AG09309 (cell line): ENCODE results near the gene AGAP5.

Experiments used
- DNase-seq: peaks from one replicate; pipeline ENCODE4 v3.0.0-alpha.2; 2010; ENCODE audit warnings: low read depth
- H3K4me3 ChIP-seq: 2 replicates; pipeline ENCODE4 v1.5.1; 2011; ENCODE audit warnings: mild to moderate bottlenecking, low read depth, low read length, moderate library complexity; ENCODE audit not compliant: control insufficient read depth
- TF ChIP-seq, protein P1 (sequence below): IDR thresholded peaks from 2 replicates; pipeline ENCODE4 v1.5.1; 2011; ENCODE audit warnings: mild to moderate bottlenecking, low read depth, low read length, inconsistent platforms; ENCODE audit not compliant: insufficient read depth, control insufficient read depth; ENCODE audit errors: missing control alignments

The AGAP5 gene

DNA sequence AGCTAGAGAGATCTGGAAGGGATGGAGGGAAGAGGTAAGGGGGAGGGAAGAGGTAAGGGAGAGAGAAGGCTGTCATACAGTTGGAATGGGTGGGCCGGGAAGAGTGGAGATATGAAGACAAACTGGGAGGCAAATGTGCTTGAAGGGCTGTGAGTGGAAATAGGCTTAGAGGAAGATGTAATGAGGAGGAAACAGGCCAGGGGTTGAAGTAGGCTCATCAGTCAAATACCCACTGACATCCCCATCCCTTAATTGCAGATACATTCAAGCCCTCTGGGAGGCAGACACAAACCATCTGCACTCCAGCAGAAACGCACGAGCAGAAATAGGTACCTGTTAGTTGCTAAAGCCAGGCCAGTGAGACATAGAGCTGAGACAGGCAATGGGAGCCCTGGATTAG, 44.2 kb downstream of the AGAP5 start:
- TF ChIP-seq, protein P1, sequence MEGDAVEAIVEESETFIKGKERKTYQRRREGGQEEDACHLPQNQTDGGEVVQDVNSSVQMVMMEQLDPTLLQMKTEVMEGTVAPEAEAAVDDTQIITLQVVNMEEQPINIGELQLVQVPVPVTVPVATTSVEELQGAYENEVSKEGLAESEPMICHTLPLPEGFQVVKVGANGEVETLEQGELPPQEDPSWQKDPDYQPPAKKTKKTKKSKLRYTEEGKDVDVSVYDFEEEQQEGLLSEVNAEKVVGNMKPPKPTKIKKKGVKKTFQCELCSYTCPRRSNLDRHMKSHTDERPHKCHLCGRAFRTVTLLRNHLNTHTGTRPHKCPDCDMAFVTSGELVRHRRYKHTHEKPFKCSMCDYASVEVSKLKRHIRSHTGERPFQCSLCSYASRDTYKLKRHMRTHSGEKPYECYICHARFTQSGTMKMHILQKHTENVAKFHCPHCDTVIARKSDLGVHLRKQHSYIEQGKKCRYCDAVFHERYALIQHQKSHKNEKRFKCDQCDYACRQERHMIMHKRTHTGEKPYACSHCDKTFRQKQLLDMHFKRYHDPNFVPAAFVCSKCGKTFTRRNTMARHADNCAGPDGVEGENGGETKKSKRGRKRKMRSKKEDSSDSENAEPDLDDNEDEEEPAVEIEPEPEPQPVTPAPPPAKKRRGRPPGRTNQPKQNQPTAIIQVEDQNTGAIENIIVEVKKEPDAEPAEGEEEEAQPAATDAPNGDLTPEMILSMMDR, result peak; percentile 4
- H3K4me3 ChIP-seq, result no peak overlapping the region
- no peak for DNase-seq

DNA sequence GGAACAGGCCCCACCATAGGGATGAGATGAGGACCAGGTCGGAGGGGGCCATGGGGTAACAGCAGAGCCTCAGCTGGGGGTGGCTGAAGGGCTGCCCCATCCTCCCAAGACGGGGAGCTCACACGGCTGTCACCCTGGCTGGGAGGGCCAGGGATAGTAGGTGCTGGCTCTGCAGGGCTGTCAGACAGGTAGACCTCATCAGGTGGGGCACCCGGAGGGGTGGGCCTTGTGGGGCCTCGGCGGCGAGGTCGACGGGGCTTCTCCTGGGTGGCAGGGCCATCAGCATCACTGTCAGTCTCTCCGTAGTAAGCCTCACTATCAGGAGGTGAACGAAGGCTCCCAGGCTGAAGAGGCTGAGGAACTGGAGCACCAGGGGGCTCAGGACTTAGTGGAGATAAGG, 44.7 kb downstream of the AGAP5 start:
- TF ChIP-seq, protein P1, result no peak
- H3K4me3 ChIP-seq, result no peak overlapping the region
- DNase-seq, result no peak

DNA sequence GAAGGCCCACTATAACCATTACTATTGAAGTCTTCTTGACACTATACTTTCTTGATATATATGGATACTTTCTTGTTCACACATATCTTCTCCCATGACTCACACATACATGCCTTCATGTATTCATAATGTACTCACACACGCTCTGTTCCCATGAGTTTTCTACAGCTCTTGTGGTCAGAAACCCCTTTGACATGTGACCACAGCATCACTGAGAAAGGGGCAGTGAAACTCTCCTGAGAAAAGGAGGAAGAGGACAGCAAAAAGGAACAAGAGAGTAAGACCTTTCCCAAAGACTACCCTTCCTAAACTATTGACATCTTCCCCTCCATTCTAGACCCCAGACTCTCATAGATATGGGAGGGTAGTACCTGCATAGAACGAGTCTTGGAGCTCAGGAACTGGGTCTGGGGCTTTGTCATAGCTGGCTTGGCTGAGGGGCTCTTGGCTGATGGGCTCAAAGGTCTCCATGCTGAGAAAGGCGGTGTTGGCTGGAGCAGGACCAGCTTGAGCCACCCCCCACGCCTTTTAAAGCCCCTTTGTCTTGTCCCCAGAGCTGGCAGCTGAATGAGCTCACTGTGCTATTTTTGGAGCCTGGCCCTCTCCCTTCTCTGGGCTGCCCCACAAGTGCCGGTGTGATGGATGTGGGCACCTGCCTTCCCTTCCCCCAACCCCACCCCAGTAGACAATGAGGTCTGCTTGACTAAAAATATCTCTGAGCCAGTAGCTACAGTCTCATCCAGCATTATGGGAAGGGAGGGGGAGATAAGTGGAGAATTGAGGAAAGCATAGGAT, 47.2 kb downstream of the AGAP5 start:
- TF ChIP-seq, protein P1, result no peak
- H3K4me3 ChIP-seq, result no peak overlapping the region
- peak; percentile 13 for DNase-seq

DNA sequence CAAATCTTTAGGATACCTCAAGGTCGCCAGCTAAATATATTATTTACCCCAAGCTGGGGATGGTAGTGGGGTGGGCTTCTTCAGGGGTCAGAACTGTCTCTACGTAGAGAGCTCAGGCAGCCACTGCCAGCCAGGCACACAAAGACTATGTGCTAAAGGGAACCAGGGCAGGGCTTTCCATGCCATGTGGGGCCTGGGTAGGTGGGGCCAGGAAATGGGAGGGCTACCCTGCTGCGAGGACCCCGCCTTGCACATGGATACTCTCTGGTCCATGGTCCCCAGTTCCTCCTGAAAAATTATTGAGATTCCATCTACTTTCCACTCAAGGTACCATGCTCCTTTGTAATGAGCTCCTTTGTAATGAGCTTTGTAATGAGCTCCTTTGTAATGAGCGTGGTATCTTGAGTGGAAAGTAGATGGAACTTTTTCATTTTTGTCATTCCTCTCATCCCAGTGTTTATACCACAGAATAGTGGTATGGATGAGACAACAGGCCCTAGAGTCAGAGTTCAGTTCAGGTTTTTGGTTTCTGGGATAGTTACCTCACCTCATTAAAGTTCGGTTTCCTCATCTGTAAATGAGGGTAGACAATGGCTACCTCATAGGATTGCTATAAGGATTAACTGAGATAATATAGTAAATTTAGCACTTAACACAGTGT, 47.9 kb downstream of the AGAP5 start:
- no peak for DNase-seq

DNA sequence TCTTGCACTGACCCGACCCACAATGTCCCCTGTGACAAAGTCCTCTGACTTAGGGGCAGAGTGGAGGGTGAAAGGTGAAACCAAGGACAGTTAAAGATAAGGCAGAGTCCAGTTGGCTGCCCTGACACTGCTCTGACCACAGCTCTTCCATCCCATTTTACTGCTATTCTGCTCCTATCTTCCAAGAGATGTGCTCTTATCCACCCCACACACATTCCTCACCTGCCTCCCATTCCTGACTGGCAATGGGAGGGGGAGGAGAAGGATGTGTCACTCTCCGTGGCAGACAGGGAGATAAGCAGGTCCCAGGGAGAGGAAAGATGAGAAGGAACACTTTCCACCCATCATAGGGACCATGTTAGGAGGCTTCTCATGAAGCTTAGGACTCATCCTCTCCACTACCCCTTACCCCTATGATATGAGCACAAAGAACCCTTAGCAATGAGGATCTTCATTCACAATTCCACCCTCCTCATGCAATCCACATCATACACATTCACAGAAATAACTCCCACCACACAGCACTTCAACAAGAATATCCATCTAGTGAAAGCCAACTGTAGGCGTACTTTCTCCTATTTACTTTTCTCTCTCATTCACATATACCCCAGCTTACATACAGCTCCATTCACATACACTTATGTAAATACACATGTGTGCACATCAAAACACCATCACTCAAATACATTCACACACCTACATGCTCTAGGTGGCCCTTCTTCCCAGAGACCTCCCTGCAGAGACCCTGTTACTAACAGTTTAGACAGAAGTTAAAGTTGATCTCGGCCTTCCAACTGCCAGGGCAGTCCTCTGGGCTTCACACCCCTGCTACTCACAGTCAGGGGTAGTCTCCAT, 48.7 kb downstream of the AGAP5 start:
- H3K4me3 ChIP-seq, result no peak overlapping the region
- DNase-seq, result no peak
- TF ChIP-seq, protein P1, result no peak

More for the DNA sequence above, 47.9 kb downstream of the AGAP5 start:
- TF ChIP-seq, protein P1, result no peak
- no peak overlapping the region for H3K4me3 ChIP-seq

DNA sequence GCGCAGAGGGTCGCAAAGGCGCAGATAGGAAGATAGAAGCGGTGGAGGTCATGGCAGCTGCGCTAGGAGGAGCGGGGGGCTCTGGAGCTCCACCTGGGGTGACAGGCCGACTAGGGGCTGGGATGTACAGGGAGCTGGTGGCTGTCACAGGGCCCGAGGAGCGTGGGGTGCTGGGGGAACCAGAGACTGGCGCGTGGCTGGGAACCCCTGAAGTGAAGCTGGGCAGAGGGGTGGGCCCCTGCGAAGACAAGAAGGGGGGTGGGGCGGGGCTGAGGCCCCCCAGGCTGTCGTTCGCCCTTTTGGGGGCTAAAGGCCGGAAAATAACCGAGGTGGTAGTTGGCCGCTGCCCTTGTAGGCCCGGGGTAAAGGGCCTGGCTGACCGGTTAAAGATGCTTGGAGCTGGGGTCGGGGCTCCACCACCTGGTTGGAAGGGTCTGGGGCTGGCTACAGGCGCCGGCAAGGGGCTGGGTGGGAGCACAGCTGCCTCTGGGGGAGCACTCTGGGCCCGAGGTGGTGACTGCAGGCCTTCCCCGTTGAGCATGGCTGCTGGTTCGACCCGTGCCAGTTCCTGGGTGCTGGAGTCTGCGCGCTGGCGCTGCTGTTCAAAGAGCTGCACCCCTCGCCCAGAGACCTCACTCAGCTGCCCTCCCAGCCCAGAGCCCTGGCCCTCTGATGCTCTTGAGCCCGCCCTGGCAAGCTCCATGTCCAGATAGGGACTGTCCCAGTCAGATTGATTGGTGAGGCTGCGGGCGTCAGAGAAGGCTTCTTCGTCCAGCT, 49.8 kb downstream of the AGAP5 start:
- H3K4me3 ChIP-seq, result peak overlapping the region; percentile 48
- no peak for DNase-seq
- TF ChIP-seq, protein P1, result no peak
